HG03139 (cell line): Measurements from ENCODE around the gene MEPCE.
"Not testable (repeated sequence)": the region's sequence is repeated elsewhere in the genome, so short reads cannot be mapped to it uniquely, and the experiment has no call there.

Source experiments
- ATAC-seq: cut with Tn5 transposase; IDR thresholded peaks from one replicate; pipeline ENCODE4 v1.9.1; 2021; ENCODE audit not compliant: unreplicated experiment

The MEPCE gene

DNA sequence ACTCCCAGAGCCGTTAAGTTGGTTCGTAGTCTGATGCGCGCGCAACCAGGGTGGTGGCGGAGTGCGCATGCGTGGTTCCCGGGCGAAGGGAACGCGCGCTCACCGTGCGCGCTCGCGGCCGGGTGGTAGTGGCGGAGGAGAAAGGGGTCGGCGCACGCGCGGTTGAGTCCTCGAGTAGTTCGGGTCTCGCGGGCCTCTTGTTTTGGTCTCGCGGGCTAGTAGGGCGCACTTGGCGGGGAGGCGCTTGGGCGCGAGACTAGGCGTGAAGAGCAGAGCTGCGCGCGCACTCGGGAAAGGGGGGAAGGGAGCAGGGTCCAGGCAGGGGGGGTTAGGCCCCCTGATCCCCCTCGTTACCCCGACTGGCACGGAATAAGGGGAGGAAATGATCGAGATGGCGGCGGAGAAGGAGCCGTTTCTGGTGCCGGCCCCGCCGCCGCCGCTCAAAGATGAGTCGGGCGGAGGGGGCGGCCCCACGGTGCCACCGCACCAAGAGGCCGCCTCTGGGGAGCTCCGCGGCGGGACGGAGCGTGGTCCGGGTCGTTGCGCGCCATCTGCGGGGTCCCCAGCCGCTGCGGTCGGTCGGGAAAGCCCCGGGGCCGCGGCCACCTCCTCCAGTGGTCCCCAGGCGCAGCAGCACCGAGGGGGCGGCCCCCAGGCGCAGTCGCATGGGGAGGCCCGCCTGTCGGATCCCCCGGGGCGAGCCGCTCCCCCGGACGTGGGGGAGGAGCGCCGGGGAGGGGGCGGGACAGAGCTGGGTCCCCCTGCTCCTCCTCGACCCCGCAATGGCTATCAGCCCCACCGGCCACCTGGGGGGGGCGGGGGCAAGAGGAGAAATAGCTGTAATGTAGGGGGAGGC, at the start of gene MEPCE:
MEPCE (plus strand) TSS at position 195 of the 856 bp plus-strand sequence; CDS start at position 383, 188 bp downstream.
- peak; percentile 34 for ATAC-seq

GRCh38 chr7:100380196-100380595, 49.4 kb upstream of the MEPCE start:
- no peak for ATAC-seq

GRCh38 chr7:100381531-100382233, 47.9 kb upstream of the MEPCE start:
- not testable (repeated sequence) for ATAC-seq

DNA sequence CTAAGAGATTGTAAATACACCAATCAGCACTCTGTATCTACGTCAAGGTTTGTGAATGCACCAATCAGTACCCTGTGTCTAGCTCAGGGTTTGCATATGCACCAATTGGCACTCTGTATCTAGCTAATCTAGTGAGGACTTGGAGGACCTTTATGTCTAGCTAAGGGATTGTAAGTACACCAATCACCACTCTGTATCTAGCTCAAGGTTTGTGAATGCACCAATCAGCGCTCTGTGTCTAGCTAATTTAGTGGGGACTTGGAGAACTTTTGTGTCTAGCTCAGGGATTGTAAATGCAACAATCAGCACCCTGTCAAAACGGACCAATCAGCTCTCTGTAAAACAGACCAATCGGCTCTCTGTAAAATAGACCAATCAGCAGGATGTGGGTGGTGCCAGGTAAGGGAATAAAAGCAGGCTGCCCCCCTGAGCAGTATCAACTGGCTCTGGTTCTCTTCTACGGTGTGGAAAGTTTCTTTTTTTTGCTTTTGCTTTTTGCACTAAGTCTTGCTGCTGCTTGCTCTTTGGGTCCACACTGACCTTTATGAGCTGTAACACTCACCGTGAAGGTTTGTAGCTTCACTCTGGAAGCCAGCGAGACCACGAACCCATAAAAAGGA, 47.3 kb upstream of the MEPCE start:
- not testable (repeated sequence) for ATAC-seq

DNA sequence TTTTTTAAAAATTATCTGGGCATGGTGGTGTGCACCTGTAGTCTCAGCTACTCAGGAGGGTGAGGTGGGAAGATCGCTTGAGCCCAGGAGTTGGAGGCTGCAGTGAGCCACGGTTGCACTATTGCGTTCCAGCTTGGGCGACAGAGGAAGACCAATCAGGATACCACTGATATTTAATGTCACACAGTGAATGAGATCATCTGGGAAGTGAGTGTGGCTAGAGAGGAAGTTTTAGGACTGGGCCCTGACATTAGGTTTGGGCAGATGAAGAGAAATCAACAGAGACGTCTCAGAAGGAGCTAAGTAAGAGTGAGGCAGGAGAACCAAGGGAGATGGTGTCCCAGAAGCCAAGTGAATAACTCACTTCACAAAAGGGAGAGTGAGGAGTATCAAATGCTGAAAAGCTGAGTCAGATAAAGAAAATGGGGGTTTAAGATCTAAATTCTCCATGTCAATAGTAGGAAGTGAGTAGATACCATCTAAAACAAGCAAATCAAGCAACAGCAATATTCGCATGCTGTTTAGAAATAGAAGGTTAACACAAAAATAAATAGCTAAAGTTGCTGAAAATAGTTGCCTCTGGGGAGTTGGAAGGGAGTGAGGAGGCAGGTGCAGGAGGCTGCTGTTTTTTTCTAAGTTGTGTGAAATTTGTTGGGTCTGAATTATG, 44.9 kb upstream of the MEPCE start:
- ATAC-seq, result no peak

DNA sequence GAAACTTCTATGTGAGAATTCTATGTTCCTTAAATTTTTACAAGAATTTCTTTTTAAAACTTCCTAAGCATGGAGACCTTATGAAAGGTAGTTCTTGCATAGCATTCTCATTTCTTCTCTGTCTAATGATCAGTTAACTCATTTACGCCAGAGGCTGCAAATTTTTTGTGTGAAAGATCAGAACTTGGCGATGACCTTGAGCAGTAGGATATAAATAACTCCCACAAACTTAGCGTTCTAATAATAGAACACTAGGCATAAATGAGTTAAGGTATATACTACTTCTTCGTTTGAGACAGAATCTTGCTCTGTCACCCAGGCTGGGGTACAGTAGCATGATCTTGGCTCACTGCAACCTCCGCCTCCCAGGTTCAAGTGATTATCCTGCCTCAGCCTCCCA, 42.7 kb upstream of the MEPCE start:
- ATAC-seq, result no peak

GRCh38 chr7:100387695-100388094, 41.9 kb upstream of the MEPCE start:
- ATAC-seq, result no peak

DNA sequence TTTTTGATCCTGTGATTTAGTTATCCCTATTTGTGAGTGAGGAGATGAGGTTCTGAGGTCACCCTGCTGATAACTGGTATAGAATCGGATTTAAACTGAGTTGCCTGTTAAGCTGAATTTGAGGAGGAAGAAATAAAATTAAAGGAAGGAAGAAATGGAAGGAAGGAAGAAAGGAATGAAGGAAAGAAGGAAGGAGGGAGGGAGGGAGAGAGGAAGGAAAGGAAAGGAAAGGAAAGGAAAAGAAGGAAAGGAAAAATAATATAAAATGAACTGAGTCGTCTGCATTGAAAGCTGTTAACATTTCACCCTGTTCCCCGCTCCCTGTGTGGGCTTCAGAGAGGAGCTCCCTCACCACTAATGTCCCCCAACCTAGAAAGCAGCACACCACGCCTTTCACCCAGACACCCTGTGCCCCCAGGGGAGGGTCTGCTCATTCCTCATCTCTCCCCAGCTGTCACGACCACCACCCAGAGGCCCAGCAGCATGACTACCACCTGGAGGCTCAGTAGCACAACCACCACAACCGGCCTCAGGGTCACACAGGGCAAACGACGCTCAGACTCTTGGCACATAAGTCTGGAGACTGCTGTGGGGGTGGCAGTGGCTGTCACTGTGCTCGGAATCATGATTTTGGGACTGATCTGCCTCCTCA, 40.1 kb upstream of the MEPCE start:
- ATAC-seq, result no peak

DNA sequence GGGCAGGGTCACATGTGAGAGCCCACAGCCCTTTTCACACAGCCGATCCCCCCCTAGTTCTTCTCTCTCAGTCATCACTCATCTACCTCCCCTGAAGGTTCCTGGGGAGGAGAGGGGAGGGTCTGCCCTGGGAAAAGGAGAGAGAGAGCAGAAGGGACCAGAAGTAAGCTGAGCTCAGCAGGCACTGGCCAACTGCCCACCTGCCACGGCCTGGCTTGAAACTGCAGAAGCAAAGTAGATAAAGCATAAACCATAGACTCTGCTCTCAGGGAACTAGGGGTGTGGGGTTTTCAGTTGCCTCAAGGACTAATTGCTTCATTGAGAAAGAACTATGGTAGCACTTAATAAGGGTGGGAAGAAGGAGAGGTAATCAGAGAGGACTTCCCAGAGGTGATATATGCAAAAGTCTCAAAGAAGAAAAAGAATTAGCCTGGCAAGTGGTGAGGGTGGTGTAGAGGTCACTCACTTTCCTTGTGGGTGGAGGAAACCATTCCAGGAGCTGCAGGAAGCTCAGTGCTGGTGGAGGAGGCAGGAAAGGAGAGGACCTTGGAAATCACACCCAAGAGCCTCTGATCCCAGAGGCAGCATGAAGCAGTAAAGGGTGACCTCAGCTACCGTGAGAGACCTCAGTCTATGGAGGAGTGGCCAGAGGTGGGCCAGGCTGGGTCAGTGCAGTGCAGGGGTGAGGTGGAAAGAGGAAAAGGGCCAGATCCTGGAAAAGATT, 39.2 kb upstream of the MEPCE start:
- ATAC-seq, result no peak

GRCh38 chr7:100393233-100393905, 36.3 kb upstream of the MEPCE start:
- no peak for ATAC-seq

- ATAC-seq, result no peak
Observed at GRCh38 chr7:100394077-100394476, 35.6 kb upstream of the MEPCE start.

DNA sequence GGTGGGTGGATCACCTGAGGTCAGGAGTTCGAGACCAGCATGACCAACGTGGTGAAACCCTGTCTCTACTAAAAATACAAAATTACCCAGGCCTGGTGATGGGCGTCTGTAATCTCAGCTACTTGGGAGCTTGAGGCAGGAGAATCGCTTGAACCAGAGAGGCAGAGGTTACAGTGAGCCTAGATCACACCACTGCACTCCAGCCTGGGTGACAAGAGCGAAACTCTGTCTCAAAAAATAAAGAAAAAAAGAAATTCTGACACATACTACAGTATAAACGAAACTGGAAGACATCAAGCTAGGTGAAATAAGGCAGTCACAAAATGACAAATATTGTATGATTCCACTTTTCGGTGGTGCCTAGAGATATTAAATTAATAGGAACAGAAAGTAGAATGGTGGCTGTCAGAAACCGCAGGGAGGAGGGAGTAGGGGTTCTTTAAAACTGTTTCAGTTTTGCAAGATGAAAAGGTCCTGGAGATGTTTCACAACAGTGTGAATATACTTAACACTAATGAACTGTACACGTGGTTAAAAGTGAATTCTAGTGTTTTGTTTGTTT, 33.1 kb upstream of the MEPCE start:
- ATAC-seq, result peak; percentile 61

GRCh38 chr7:100397315-100398081, 32.1 kb upstream of the MEPCE start:
- ATAC-seq, result no peak

GRCh38 chr7:100398239-100398638, 31.4 kb upstream of the MEPCE start:
- ATAC-seq, result no peak

- no peak for ATAC-seq
Observed at GRCh38 chr7:100400041-100400440, 29.6 kb upstream of the MEPCE start.

- no peak for ATAC-seq
Observed at GRCh38 chr7:100400656-100401055, 29.0 kb upstream of the MEPCE start.

DNA sequence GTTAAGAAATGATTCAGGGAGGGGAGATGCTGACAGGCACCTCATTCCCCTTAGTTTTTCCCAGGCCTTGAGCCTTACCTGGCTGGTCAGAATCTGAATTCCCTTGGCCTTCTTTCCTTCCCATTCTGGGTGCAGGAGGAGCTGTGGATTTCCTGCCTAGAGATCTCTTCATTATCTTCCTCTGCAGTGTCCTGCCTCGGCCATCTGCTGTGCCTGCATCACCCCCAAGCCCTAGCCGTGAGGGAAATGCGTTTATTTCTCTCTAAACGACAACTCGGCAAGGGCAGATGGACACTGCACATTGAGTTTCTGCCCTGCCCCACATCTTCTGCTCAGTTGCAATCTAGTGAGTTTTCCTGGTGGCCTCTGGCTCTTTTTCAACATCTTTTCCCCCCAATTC, 27.8 kb upstream of the MEPCE start:
- ATAC-seq, result no peak

GRCh38 chr7:100402241-100402640, 27.4 kb upstream of the MEPCE start:
- ATAC-seq, result no peak
